HG03469 (cell line): Measurements from ENCODE around the gene PCSK9.
"Not testable (repeated sequence)": the region's sequence is repeated elsewhere in the genome, so short reads cannot be mapped to it uniquely, and the experiment has no call there.

Source experiments
- ATAC-seq: cut with Tn5 transposase; IDR thresholded peaks from one replicate; pipeline ENCODE4 v1.9.1; 2021; ENCODE audit warnings: mild to moderate bottlenecking, moderate library complexity, moderate number of reproducible peaks; ENCODE audit not compliant: unreplicated experiment

PCSK9 gene

DNA sequence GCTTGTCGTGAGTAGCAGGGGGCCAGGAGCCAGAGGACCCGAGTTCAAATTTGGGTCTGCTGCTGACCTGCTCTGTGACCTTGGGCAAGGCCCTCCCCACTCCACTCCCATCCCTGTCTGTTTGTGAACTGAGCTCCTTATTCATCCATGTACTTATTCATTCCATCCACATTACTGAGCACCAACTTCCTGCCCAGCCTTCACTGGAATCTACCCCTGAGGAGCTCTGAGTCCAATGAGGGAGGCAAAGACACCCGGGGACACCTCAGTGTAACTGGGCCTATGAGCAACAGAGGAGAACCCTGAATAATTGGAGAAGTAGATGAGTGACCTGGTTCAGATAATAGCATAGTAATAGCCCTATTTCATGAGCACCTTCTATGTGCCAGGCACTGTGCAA lies 31.7 kb upstream of the PCSK9 start:
- no peak for ATAC-seq

GRCh38 chr1:55010194-55010886 lies 29.0 kb upstream of the PCSK9 start:
- ATAC-seq = no peak

- ATAC-seq = no peak
Measured at GRCh38 chr1:55010887-55011217, 28.5 kb upstream of the PCSK9 start.

GRCh38 chr1:55012661-55013060 lies 26.7 kb upstream of the PCSK9 start:
- ATAC-seq = no peak

DNA sequence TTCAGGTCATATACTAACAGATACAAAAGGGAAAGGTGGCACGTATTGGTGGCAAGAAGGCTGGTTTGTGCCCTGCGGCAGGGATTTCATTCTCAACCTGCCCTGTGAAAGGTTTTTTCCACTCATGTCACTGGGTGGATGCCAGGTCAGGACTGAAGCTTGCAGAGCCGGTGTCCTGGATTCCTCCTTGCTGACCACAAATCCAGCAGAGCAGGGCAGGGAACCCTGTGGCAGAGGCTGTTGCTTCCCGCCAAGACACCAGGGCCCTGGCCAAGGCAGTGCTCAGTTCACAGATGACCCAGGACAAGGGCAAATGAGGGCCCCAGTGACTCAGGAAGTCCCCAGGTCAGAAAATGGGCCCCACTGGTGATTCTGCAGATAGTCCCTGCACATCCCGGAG lies 24.2 kb upstream of the PCSK9 start:
- ATAC-seq = no peak

GRCh38 chr1:55015731-55016620 lies 23.4 kb upstream of the PCSK9 start:
- no peak for ATAC-seq

- ATAC-seq = no peak
Measured at GRCh38 chr1:55018395-55018794, 21.0 kb upstream of the PCSK9 start.

- no peak for ATAC-seq
Measured at GRCh38 chr1:55021942-55022546, 17.3 kb upstream of the PCSK9 start.

DNA sequence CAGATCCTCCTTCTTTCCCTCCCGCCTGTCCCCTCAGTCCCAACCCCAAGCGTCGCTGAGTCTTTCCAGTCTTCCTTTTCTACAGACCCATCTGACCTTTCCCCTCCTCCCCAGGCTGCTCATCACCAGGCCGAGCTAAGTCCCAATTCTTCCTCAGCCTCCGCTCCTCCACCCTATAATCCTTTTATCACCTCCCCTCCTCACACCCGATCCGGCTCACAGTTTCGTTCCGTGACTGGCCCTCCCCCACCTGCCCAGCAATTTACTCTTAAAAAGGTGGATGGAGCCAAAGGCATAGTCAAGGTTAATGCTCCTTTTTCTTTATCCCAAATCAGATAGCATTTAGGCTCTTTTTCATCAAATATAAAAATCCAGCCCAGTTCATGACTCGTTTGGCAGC lies 15.2 kb upstream of the PCSK9 start:
- not testable (repeated sequence) for ATAC-seq

GRCh38 chr1:55026682-55027081 lies 12.7 kb upstream of the PCSK9 start:
- ATAC-seq = not testable (repeated sequence)

DNA sequence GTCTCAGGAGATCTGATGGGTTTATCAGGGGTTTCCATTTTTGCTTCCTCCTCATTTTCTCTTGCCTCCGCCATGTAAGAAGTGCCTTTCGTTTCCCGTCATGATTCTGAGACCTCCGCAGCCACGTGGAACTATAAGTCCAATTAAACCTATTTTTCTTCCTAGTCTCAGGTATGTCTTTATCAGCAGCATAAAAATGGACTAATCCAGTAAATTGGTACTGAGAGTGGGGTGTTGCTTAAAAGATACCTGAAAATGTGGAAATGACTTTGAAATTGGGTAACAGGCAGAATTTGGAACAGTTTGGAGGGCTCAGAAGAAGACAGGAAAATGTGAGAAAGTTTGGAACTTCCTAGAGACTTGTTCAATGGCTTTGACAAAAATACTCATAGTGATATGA lies 8.2 kb upstream of the PCSK9 start:
- not testable (repeated sequence) for ATAC-seq

DNA sequence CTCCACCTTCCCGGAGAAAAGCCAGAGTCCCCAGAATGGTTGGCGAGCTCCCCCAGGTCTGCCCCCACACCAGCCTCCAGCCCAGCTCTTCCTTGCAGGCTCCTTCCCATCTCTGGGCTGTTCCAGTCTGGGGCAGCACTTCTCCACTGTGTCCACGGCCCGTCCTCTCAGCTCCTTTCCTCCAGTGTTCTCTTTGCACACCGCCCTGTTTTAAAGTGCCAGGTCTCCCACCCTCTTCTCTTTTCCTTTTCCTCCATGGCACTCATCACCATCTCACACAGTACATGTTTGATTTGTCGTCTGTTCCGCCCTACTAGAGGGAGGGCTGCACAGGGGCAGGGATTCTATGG lies 6.1 kb upstream of the PCSK9 start:
- no peak for ATAC-seq

DNA sequence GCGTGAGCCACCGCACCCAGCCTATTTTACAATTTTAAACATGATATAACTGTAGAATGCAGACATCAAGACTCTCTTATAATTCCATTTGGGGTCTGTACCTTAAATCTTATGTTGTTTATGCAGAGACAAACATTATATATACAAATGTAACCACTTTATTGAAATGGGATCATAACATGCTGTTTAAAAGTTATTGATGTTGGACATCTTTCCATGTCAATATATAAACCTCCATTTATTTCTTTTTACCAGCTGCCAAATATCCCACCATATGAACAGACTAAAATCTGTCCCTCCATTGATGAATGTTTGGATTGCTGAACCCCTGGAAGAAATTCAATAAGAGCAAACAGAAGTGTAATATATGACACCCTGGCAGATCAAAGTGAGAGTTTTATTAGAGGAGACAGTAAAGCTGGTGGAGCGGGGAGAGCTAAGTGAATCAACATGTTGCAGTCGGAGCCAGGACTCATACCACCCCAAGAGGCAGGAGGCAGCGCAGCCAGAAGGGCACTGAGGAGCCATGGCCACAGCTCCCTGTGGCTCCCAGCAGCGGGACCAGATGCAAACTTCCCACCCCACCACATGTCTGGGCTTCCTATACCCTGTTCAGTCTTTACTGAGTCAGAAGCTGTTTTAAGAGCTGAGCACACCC lies 4.7 kb upstream of the PCSK9 start:
- no peak for ATAC-seq

DNA sequence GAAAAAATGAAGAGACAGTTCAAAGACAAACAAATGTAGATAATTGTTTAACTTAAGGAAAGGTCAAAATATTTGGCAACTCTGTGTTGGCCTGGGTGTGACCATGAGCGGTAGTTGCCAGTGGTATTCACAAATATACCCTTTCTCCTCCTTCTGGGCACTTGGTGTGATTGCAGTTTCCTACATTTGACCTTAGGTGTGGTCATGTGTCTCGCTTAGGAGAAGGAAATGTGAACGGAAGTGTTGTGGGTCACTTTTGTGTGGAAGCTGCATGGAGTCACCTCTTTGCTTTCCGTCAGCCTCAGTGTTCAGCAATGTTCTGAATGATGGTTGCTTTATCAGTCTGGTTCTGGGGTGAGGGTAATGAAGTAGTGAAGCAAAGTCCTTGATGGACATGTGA lies 3.4 kb upstream of the PCSK9 start:
- ATAC-seq = no peak

- ATAC-seq = no peak
Measured at GRCh38 chr1:55037733-55038551, 1.4 kb upstream of the PCSK9 start.

DNA sequence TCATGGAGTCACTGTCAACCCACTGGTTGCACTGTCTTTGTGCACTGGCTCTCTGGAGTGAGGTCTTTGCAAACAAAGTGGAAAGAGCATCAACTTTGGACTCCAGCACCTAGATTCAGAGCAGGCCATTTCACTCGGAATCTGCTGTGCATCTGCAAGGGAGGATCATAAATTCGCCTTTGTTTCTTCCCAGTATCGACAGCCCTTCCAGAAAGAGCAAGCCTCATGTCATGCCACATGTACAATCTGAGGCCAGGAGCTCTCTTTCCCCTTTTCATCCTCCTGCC lies 853 bp upstream of the PCSK9 start:
- ATAC-seq = no peak

- ATAC-seq = no peak
Measured at GRCh38 chr1:55038974-55039341, 390 bp upstream of the PCSK9 start.

GRCh38 chr1:55040083-55040932 lies 960 bp downstream of the PCSK9 start:
- no peak for ATAC-seq

- ATAC-seq = no peak
Measured at GRCh38 chr1:55040933-55041494, 1.7 kb downstream of the PCSK9 start.

DNA sequence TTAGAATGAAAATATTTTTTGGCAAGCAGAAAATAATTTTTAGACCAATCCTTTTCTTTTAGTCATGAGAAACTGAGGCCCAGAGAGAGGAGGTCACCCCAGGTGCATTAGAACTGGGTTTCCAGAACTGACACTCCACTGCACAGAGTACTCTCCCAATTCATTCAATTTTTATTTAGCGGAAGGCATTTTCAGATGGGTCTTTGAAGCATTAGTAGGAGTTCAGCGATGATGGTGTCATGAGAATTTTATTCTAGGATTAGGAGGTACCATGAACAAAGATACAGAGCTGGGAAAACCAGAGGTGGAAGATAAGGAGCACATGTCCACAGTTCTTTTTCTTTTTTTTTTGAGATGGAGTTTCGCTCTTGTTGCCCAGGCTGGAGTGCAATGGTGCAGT lies 2.3 kb downstream of the PCSK9 start:
- ATAC-seq = no peak
